H1 (cell line): ENCODE measurements around the gene TBC1D22A. TPM values are rescaled to one million over a fixed set of nuclear protein-coding genes. Genes with fewer than 3 reads are reported as not detected.

Experiments
- ATF3 ChIP-seq: IDR thresholded peaks from 2 replicates; pipeline ENCODE4 v1.6.1; 2011; ENCODE audit warnings: low read depth, mild to moderate bottlenecking, low read length; ENCODE audit not compliant: insufficient read depth
- BACH1 ChIP-seq: IDR thresholded peaks from 2 replicates; pipeline ENCODE4 v1.6.1; 2012; ENCODE audit warnings: low read length, improper control_type of control experiment
- CBX8 ChIP-seq: fragments of 300-800, 300-1000 bp; sonication (generic); IDR thresholded peaks from 2 replicates; pipeline ENCODE4 v1.7.1; 2016; ENCODE audit warnings: low read depth, low read length, borderline replicate concordance
- CHD7 ChIP-seq: fragments of 300-600 bp; sonication (generic); IDR thresholded peaks from 2 replicates; pipeline ENCODE4 v1.7.1; 2012; ENCODE audit warnings: low read length, moderate library complexity, mild to moderate bottlenecking, inconsistent platforms; ENCODE audit not compliant: insufficient replicate concordance
- CTBP2 ChIP-seq: IDR thresholded peaks from 2 replicates; pipeline ENCODE4 v1.7.0; 2011; ENCODE audit warnings: borderline replicate concordance, mild to moderate bottlenecking, moderate library complexity, mixed read lengths, low read length; ENCODE audit not compliant: insufficient read depth, insufficient read length
- SIX5 ChIP-seq: IDR thresholded peaks from 2 replicates; pipeline ENCODE4 v1.6.1; 2011; ENCODE audit warnings: mild to moderate bottlenecking, low read depth, low read length
- SP1 ChIP-seq: IDR thresholded peaks from 2 replicates; pipeline ENCODE4 v1.6.1; 2011; ENCODE audit warnings: low read depth, low read length
- TAF7 ChIP-seq: optimal IDR thresholded peaks from 2 replicates; pipeline ENCODE3; 2011; ENCODE audit warnings: low read depth, mild to moderate bottlenecking, inconsistent platforms, low read length, moderate library complexity, borderline replicate concordance
- TBP ChIP-seq: IDR thresholded peaks from 2 replicates; pipeline ENCODE4 v1.6.1; 2011; ENCODE audit warnings: low read depth, low read length, improper control_type of control experiment
- polyA plus RNA-seq, 7 experiments: library from polyadenylated mRNA; depleted of rRNA in 3 of 7; stranded (reverse) in 5 of 7; unstranded in 2 of 7; fragments of >200 nt in 5 of 7; fragments of 200-250 nt in 2 of 7; gene quantifications; 1 replicate in 5 of 7; 2 replicates in 1 of 7; 4 replicates in 1 of 7; pipeline versions ENCODE4 v1.2.1 to v1.2.3, GENCODE V29; 2011 to 2013; ENCODE audit warnings: missing spikeins in 2 of 7, mixed read lengths in 2 of 7
- total RNA-seq: library from RNA; stranded (reverse); fragmentation: NEBNext Ultra II Directional; extraction: Animal tissue kit (Norgen Biotek cat#: 25700); gene quantifications from 2 replicates; pipeline ENCODE4 v1.2.1, GENCODE V29; 2021
- TF ChIP-seq, protein P1 (sequence below): IDR thresholded peaks from 2 replicates; pipeline ENCODE4 v1.6.1; 2012; ENCODE audit warnings: low read length, inconsistent platforms

The TBC1D22A gene
- total and polyA plus RNA-seq, 2 of the 8 experiments (the other 6 are each of a cell fraction or from before 2014, with no cell fraction given): 11.9 to 18.4 TPM

DNA sequence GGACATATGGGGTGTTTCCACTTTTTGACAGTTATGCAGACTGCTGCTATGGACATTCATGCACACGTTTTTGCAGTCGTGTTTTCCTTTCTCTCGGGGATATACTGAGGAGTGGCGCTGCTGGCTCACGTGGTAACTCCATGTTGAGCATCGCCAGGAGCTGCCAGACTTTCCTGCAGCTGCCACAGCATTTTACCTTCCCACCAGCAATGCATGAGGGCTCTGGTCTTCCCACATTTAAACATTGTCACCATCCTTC is 95.4 kb downstream of the TBC1D22A start (continued):
- no peak for TF ChIP-seq CHD7
- no peak for TF ChIP-seq CBX8
- TF ChIP-seq SP1: no peak
- TF ChIP-seq CTBP2: no peak
- TF ChIP-seq, protein P1, sequence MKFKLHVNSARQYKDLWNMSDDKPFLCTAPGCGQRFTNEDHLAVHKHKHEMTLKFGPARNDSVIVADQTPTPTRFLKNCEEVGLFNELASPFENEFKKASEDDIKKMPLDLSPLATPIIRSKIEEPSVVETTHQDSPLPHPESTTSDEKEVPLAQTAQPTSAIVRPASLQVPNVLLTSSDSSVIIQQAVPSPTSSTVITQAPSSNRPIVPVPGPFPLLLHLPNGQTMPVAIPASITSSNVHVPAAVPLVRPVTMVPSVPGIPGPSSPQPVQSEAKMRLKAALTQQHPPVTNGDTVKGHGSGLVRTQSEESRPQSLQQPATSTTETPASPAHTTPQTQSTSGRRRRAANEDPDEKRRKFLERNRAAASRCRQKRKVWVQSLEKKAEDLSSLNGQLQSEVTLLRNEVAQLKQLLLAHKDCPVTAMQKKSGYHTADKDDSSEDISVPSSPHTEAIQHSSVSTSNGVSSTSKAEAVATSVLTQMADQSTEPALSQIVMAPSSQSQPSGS: no peak
- no peak for TF ChIP-seq ATF3
- no peak for TF ChIP-seq TAF7
- no peak for TF ChIP-seq SIX5
- no peak for TF ChIP-seq TBP
- TF ChIP-seq BACH1: no peak
